ENCODE measurements around the gene LIMK1. TPM values are rescaled to one million over a fixed set of nuclear protein-coding genes. Genes with fewer than 3 reads are reported as not detected.

LIMK1 gene
- total RNA-seq, 1 experiment from 2014 or later: 31.4 TPM

DNA sequence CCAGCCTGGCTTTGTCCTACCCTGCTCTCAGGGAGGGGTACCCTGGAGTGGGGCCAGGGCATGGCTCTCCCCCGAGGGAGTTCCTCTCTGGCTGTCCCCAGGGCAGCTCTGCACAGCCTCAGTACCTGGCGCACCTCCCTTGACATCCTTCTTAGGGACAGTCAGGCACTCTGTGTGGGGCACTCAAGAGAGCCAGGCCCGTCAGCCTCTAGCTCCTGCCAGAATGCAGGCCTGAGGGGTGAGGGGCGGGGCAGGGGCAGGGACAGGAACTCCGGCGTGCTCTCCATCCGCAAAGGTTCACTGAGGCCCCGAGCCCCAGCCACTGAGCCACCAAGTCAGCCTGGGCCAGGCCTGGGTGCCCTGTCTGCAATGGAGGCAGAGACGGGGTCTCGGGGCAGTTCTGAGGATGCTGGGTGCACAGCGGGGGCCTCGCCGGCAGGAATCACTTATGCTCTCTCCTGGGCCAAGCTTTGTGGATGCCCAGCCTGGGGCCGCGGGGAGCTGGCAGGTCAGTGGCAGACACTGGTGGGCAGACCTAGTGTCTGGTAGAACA is 10.1 kb downstream of the LIMK1 start:
- H3K27ac Mint-ChIP-seq (ENCODE audit: unreplicated experiment): no peak overlapping the region
- Histone ChIP-seq H3K36me3 (ENCODE audit: control insufficient read depth, insufficient read depth, low read length) (peaks cover 2% of the 10 kb centered on the region; the same call in 1 of the 2 replicates), H3K27me3 (replicated peaks; ENCODE audit: control insufficient read depth, insufficient read depth, low read length) (no peaks in the 10 kb centered on the region), H3K4me1 (no peaks in the 10 kb centered on the region), H3K4me3 (ENCODE audit: low read depth, low read length) (no peak overlapping the region), H3K9me3 (no peaks in the 10 kb centered on the region)
- H3K9me3 Mint-ChIP-seq (ENCODE audit: unreplicated experiment): no peaks in the 10 kb centered on the region
- H3K4me1 Mint-ChIP-seq (ENCODE audit: low read depth, unreplicated experiment): no peaks in the 10 kb centered on the region
- no TSS peak for BruUV-seq (replicated peaks)
- CTCF ChIA-PET: no interaction called here
- no peaks in the 10 kb centered on the region for H3K27me3 Mint-ChIP-seq (ENCODE audit: insufficient read depth, unreplicated experiment)
- POLR2A ChIA-PET: no interaction called here
- intact Hi-C loops (cut with micrococcal nuclease; ENCODE audit: unreplicated experiment): no loop called here
- peaks cover 18% of the 10 kb centered on the region for H3K36me3 Mint-ChIP-seq (ENCODE audit: insufficient read depth, unreplicated experiment)
- TF ChIP-seq, protein P1, sequence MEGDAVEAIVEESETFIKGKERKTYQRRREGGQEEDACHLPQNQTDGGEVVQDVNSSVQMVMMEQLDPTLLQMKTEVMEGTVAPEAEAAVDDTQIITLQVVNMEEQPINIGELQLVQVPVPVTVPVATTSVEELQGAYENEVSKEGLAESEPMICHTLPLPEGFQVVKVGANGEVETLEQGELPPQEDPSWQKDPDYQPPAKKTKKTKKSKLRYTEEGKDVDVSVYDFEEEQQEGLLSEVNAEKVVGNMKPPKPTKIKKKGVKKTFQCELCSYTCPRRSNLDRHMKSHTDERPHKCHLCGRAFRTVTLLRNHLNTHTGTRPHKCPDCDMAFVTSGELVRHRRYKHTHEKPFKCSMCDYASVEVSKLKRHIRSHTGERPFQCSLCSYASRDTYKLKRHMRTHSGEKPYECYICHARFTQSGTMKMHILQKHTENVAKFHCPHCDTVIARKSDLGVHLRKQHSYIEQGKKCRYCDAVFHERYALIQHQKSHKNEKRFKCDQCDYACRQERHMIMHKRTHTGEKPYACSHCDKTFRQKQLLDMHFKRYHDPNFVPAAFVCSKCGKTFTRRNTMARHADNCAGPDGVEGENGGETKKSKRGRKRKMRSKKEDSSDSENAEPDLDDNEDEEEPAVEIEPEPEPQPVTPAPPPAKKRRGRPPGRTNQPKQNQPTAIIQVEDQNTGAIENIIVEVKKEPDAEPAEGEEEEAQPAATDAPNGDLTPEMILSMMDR (IDR thresholded peaks at IDR 0.05; ENCODE audit: insufficient read depth in 1 of 2, low read depth in 1 of 2, low read length in 1 of 2, severe bottlenecking in 1 of 2, unreplicated experiment in 1 of 2): no peak
- no peak for DNase-seq
- H3K4me3 Mint-ChIP-seq (ENCODE audit: unreplicated experiment): no peak overlapping the region

DNA sequence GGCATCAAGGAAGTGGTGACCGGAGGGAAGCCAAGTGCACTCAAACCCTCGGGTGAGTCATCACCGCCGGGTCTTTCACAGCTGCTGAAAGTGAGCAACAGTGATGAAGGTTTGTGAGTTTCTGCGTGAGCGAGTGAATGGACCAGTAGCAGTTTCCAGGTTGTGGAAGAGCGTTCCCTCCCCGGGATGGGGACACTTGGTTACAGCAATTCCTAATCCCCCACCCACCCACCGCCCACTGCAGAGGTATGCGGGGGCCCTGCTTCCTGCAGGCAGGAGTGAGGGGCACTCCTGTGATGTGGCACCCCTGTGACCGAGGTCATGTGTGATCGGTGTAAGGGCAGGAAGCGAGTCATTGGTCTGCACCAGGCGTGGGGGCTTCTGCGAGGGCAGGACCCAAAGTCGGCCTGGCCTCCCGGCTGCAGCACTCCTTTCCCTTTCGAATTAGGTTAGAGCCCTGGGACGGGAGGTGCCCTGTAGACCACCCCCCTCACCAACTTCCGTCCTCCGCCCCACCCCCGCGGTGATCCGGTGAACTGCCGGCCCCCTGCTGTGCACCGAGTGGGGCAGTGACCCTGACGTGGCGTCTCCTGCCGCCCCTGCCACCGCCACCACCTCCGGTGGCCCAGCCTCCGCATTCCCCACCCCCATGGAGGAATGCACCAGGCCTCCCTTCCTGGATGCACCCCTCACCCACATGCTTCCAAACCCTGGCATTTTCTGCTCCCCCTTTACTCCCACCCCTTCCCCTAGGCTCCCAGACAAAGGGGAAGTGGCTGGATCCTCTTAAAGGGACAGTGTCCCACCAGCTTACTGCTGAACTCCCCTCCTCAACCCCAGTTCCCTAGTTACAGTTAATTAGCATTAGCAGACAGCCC is 10.9 kb downstream of the LIMK1 start:
- intact Hi-C loops (cut with micrococcal nuclease; ENCODE audit: unreplicated experiment): no loop called here
- CTCF ChIA-PET: no interaction called here
- no peak for DNase-seq

DNA sequence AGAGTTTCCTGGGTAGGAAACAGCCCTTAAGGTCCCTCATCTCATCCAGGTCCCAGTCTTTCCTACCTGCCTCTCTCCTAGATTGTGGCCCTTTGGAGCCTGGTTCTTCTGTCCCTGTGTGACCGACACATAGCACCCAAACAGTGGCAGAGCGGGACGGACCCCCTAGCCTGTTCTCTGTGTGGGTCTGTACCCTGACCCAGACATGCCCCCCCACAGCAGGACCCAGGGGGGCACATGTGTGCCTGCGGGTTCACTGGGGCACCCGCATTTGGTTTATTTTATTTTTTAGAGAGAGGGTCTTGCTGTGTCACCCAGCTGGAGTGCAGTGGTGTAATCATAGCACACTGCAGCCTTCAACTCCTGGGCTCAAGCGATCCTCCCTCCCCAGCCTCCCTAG is 11.5 kb downstream of the LIMK1 start:
- CTCF ChIA-PET: no interaction called here
- Histone ChIP-seq H3K4me1 (no peaks in the 10 kb centered on the region), H3K27me3 (replicated peaks; ENCODE audit: control insufficient read depth, insufficient read depth, low read length) (no peaks in the 10 kb centered on the region), H3K9me3 (no peaks in the 10 kb centered on the region), H3K36me3 (ENCODE audit: control insufficient read depth, insufficient read depth, low read length) (peaks cover 2% of the 10 kb centered on the region; the same call in 1 of the 2 replicates), H3K4me3 (ENCODE audit: low read depth, low read length) (no peak overlapping the region)
- Mint-ChIP-seq H3K27me3 (ENCODE audit: insufficient read depth, unreplicated experiment) (no peaks in the 10 kb centered on the region), H3K4me1 (ENCODE audit: low read depth, unreplicated experiment) (no peaks in the 10 kb centered on the region), H3K9me3 (ENCODE audit: unreplicated experiment) (no peaks in the 10 kb centered on the region), H3K4me3 (ENCODE audit: unreplicated experiment) (no peak overlapping the region), H3K36me3 (ENCODE audit: insufficient read depth, unreplicated experiment) (peaks cover 23% of the 10 kb centered on the region), H3K27ac (ENCODE audit: unreplicated experiment) (no peak overlapping the region)
- no peak for DNase-seq
- BruUV-seq (replicated peaks): no TSS peak
- TF ChIP-seq, protein P1 (IDR thresholded peaks at IDR 0.05; ENCODE audit: insufficient read depth in 1 of 2, low read depth in 1 of 2, low read length in 1 of 2, severe bottlenecking in 1 of 2, unreplicated experiment in 1 of 2): no peak
- POLR2A ChIA-PET: no interaction called here
- intact Hi-C loops (cut with micrococcal nuclease; ENCODE audit: unreplicated experiment): no loop called here

More for the DNA sequence above, 10.9 kb downstream of the LIMK1 start:
- BruUV-seq (replicated peaks): no TSS peak
- POLR2A ChIA-PET: no interaction called here
- Mint-ChIP-seq H3K27ac (ENCODE audit: unreplicated experiment) (no peak overlapping the region), H3K4me3 (ENCODE audit: unreplicated experiment) (no peak overlapping the region), H3K9me3 (ENCODE audit: unreplicated experiment) (no peaks in the 10 kb centered on the region), H3K4me1 (ENCODE audit: low read depth, unreplicated experiment) (no peaks in the 10 kb centered on the region), H3K27me3 (ENCODE audit: insufficient read depth, unreplicated experiment) (no peaks in the 10 kb centered on the region), H3K36me3 (ENCODE audit: insufficient read depth, unreplicated experiment) (peaks cover 23% of the 10 kb centered on the region)
- no peaks in the 10 kb centered on the region for H3K4me1 ChIP-seq
- peaks cover 2% of the 10 kb centered on the region; the same call in 1 of the 2 replicates for H3K36me3 ChIP-seq (ENCODE audit: control insufficient read depth, insufficient read depth, low read length)
- no peaks in the 10 kb centered on the region for H3K27me3 ChIP-seq (replicated peaks; ENCODE audit: control insufficient read depth, insufficient read depth, low read length)
- TF ChIP-seq, protein P1 (IDR thresholded peaks at IDR 0.05; ENCODE audit: insufficient read depth in 1 of 2, low read depth in 1 of 2, low read length in 1 of 2, severe bottlenecking in 1 of 2, unreplicated experiment in 1 of 2): no peak
- no peaks in the 10 kb centered on the region for H3K9me3 ChIP-seq
- no peak overlapping the region for H3K4me3 ChIP-seq (ENCODE audit: low read depth, low read length)

Data from Caco-2 (cell line).